Endothelial cell of umbilical vein (primary cell): ENCODE measurements around the gene PON2. TPM values are rescaled to one million over a fixed set of nuclear protein-coding genes. Genes with fewer than 3 reads are reported as not detected.

Source experiments
- BruUV-seq: library from RNA; stranded (reverse); fragments of 400-500 nt; replicated peaks from 2 replicates; lab custom pipeline; 2021; lab: Mats Ljungman, UMichigan
- CTCF ChIA-PET: fragments of 300-600, 350-600 bp; sonication (Branson Sonifier 250); formaldehyde crosslinking; loops from one replicate; lab custom pipeline; 2021; ENCODE audit warnings: antibody characterized with exemption, inconsistent platforms; lab: Charles Lee
- POLR2A ChIA-PET: fragments of 300-600, 350-600 bp; sonication (Branson Sonifier 250); formaldehyde crosslinking; loops from one replicate; lab custom pipeline; 2021; ENCODE audit warnings: antibody characterized with exemption, inconsistent platforms; lab: Charles Lee
- DNase-seq: peaks from one replicate; pipeline ENCODE4 v3.0.0-alpha.2; 2011; ENCODE audit warnings: low read depth, low spot score
- FAIRE-seq: peaks from 2 replicates; lab custom pipeline; 2011; peaks lifted over from hg19 to GRCh38; lab: Jason Lieb, UNC
- H2AFZ ChIP-seq: 2 replicates; pipeline ENCODE4 v1.6.0; 2012; ENCODE audit warnings: low read depth, low read length, control low read depth, inconsistent platforms
- H3K27ac ChIP-seq: 2 replicates; pipeline ENCODE4 v1.5.1; 2011; ENCODE audit warnings: low read depth, mild to moderate bottlenecking, control low read depth, low read length, moderate library complexity; ENCODE audit not compliant: insufficient read depth
- H3K27me3 ChIP-seq, 2 experiments: 2 replicates each; pipeline versions ENCODE4 v1.6.0 to v1.6.1; 2011; ENCODE audit warnings: low read length in 2 of 2, mixed read lengths in 1 of 2; ENCODE audit not compliant: control insufficient read depth in 2 of 2, insufficient read depth in 2 of 2
- H3K36me3 ChIP-seq, 2 experiments: 2 replicates in 1 of 2; 3 replicates in 1 of 2; pipeline ENCODE4 v1.5.1; 2011; ENCODE audit warnings: low read length in 2 of 2, mild to moderate bottlenecking in 1 of 2, moderate library complexity in 1 of 2; ENCODE audit not compliant: control insufficient read depth in 2 of 2, insufficient read depth in 2 of 2; ENCODE audit errors: extremely low read depth in 1 of 2
- H3K4me1 ChIP-seq: 3 replicates; pipeline ENCODE4 v1.5.1; 2011; ENCODE audit warnings: mild to moderate bottlenecking, low read length; ENCODE audit not compliant: control insufficient read depth, insufficient read depth; ENCODE audit errors: extremely low read depth
- H3K4me2 ChIP-seq: 2 replicates; pipeline ENCODE4 v1.6.1; 2011; ENCODE audit warnings: low read length, control low read depth, mixed read lengths; ENCODE audit not compliant: insufficient read depth
- H3K4me3 ChIP-seq, 3 experiments: fragments of 200-600 bp in 1 of 3; sonication (generic), shearing (Covaris generic) in 1 of 3; replicated peaks in 1 of 3; 2 replicates each; pipeline ENCODE4 v1.5.1; 2011 to 2016; ENCODE audit warnings: control low read depth in 3 of 3, low read length in 3 of 3, mild to moderate bottlenecking in 2 of 3, inconsistent platforms in 1 of 3, low read depth in 1 of 3, moderate library complexity in 1 of 3; ENCODE audit not compliant: insufficient read depth in 1 of 3
- H3K79me2 ChIP-seq: 2 replicates; pipeline ENCODE4 v1.6.0; 2012; ENCODE audit warnings: low read length, inconsistent platforms; ENCODE audit not compliant: control insufficient read depth, insufficient read depth
- H3K9ac ChIP-seq: replicated peaks from 2 replicates; pipeline ENCODE3; 2011; ENCODE audit warnings: low read length, control low read depth; ENCODE audit not compliant: insufficient read depth; ENCODE audit errors: extremely low read depth
- H3K9me1 ChIP-seq: replicated peaks from 3 replicates; pipeline ENCODE4 v1.6.0; 2011; ENCODE audit warnings: mild to moderate bottlenecking, low read length; ENCODE audit not compliant: control insufficient read depth, insufficient read depth; ENCODE audit errors: extremely low read depth
- H3K9me3 ChIP-seq: replicated peaks from 2 replicates; pipeline ENCODE4 v1.5.1; 2012; ENCODE audit warnings: low read length, inconsistent platforms; ENCODE audit not compliant: control insufficient read depth, insufficient read depth
- H4K20me1 ChIP-seq: replicated peaks from 2 replicates; pipeline ENCODE3; 2011; ENCODE audit warnings: mild to moderate bottlenecking, low read length; ENCODE audit not compliant: control insufficient read depth, insufficient read depth; ENCODE audit errors: extremely low read depth
- EZH2 ChIP-seq: IDR thresholded peaks from 2 replicates; pipeline ENCODE4 v1.6.1; 2012; ENCODE audit warnings: borderline replicate concordance, low read depth, mild to moderate bottlenecking, moderate library complexity, low read length, inconsistent platforms; ENCODE audit not compliant: severe bottlenecking
- FOS ChIP-seq: IDR thresholded peaks from 2 replicates; pipeline ENCODE4 v1.6.1; 2011; ENCODE audit warnings: mild to moderate bottlenecking, low read length, moderate library complexity, borderline replicate concordance; ENCODE audit not compliant: insufficient read depth
- GATA2 ChIP-seq: IDR thresholded peaks from 2 replicates; pipeline ENCODE4 v1.7.0; 2011; ENCODE audit warnings: low read depth, mild to moderate bottlenecking, moderate library complexity, mixed read lengths, low read length; ENCODE audit not compliant: insufficient read length, insufficient read depth
- MYC ChIP-seq: IDR thresholded peaks from one replicate; pipeline ENCODE4 v1.6.1; 2011; ENCODE audit warnings: mild to moderate bottlenecking, low read depth, low read length
- POLR2A ChIP-seq: IDR thresholded peaks from 2 replicates; pipeline ENCODE4 v1.6.1; 2012; ENCODE audit warnings: low read depth, mild to moderate bottlenecking, control low read depth, low read length
- dilution Hi-C: fragments of 300-500 bp; cut with MboI; formaldehyde crosslinking; loops from one replicate; pipeline ENCODE4 v1.15.0; 2019; ENCODE audit warnings: low sequenced_read_pairs; ENCODE audit not compliant: extremely low pct_ligation_motif_present
- intact Hi-C: fragments of 100-400 bp; cut with micrococcal nuclease; formaldehyde crosslinking; loops from one replicate; pipeline ENCODE4 v1.10.0; 2022
- polyA plus RNA-seq, 4 experiments: library from polyadenylated mRNA; depleted of rRNA in 3 of 4; stranded (reverse) in 3 of 4; unstranded in 1 of 4; fragments of >200 nt; gene quantifications; 2 replicates each; pipeline versions ENCODE4 v1.2.1 to v1.2.3, GENCODE V29; 2011 to 2012; ENCODE audit warnings: missing spikeins in 1 of 4
- total RNA-seq: library from RNA; stranded (reverse); gene quantifications from 2 replicates; pipeline ENCODE4 v1.2.3, GENCODE V29; 2021
- TF ChIP-seq, protein P1 (sequence below), 2 donors: IDR thresholded peaks; 1 replicate in 1 of 2; 2 replicates in 1 of 2; pipeline ENCODE4 v1.5.1; 2011; ENCODE audit warnings: low read length in 2 of 2, mild to moderate bottlenecking in 2 of 2, moderate library complexity in 2 of 2, control low read depth in 1 of 2, inconsistent platforms in 1 of 2, low read depth in 1 of 2; ENCODE audit not compliant: insufficient read depth in 1 of 2; ENCODE audit errors: extremely low read depth in 1 of 2

The PON2 gene
- total and polyA plus RNA-seq, 2 donors (not counting 3 experiments of a cell fraction or from before 2014, with no cell fraction given): 110 to 125 TPM

- intact Hi-C loops (loop anchor here (2.0 kb wide), 1 partner anchor 80 kb away; no protein-coding TSS in a partner anchor), dilution Hi-C loops (no loop called here)
- Histone ChIP-seq H3K4me2 (peak within 1 kb of the TSS; percentile 63), H3K27ac (no peak within 1 kb of the TSS), H2AFZ (peak within 1 kb of the TSS; percentile 98), H3K9me1 (no peaks in the 10 kb centered on the region), H4K20me1 (no peaks in the 10 kb centered on the region), H3K4me3 (peak within 1 kb of the TSS; percentile 37 to 53 (median 46)), H3K79me2 (no peaks in the 10 kb centered on the region), H3K9me3 (no peaks in the 10 kb centered on the region), H3K4me1 (peaks cover 4% of the 10 kb centered on the region), H3K27me3 (no peaks in the 10 kb centered on the region), H3K36me3 (no peaks in the 10 kb centered on the region), H3K9ac (peak within 1 kb of the TSS; percentile 28)
- ChIA-PET CTCF (interaction anchor here (0.6 to 2.4 kb wide), 9 partner anchors 15 to 1671 kb away, joined by 3 to 25 read pairs (median 3); no protein-coding TSS in a partner anchor), POLR2A (no interaction called here)
- FAIRE-seq: no peak
- peak; percentile 26 for DNase-seq
- no TSS peak for BruUV-seq
- TF ChIP-seq EZH2 (peak; percentile 32), FOS (no peak), MYC (no peak), POLR2A (no peak), GATA2 (no peak)
- TF ChIP-seq, protein P1, sequence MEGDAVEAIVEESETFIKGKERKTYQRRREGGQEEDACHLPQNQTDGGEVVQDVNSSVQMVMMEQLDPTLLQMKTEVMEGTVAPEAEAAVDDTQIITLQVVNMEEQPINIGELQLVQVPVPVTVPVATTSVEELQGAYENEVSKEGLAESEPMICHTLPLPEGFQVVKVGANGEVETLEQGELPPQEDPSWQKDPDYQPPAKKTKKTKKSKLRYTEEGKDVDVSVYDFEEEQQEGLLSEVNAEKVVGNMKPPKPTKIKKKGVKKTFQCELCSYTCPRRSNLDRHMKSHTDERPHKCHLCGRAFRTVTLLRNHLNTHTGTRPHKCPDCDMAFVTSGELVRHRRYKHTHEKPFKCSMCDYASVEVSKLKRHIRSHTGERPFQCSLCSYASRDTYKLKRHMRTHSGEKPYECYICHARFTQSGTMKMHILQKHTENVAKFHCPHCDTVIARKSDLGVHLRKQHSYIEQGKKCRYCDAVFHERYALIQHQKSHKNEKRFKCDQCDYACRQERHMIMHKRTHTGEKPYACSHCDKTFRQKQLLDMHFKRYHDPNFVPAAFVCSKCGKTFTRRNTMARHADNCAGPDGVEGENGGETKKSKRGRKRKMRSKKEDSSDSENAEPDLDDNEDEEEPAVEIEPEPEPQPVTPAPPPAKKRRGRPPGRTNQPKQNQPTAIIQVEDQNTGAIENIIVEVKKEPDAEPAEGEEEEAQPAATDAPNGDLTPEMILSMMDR (IDR thresholded peaks at IDR 0.05; ENCODE audit: extremely low read depth in 1 of 2, insufficient read depth in 1 of 2, low read depth in 1 of 2, low read length in 2 of 2): peak in 1 of 2 donors; percentile 39
Observed at GRCh38 chr7:95396136-95397032, 38.4 kb downstream of the PON2 start, which contains the start of gene PON3. TSS of gene PON3 (minus strand) at chr7:95396375. CDS start at chr7:95396350, 25 bp downstream.
